Measurements from ENCODE around the gene TNFRSF18. TPM values are rescaled to one million over a fixed set of nuclear protein-coding genes. Genes with fewer than 3 reads are reported as not detected.

Gene TNFRSF18
- total RNA-seq, 1 donor from 2014 or later: 0.98 TPM

DNA sequence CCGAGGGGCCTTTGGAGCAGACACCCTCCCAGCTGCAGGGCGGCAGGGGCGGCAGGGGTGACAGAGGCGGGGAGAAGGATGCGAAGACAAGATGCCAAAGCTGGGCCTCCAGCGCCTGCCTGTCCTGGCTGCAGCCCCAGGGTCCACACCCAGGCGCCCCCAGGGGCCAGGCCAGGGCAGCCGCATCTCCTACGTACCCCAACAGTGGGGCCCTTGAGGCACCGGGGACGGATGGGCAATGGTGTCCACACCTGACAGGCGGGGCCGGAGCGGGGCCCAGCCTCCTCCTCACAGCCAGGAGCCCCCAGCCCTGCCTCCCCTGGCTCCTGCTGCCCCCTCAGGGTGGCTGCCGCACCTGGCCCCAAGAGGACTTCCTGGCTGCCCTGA lies 32.8 kb upstream of the TNFRSF18 start:
- H3K27me3 ChIP-seq: peaks cover 15% of the 10 kb centered on the region
- intact Hi-C loops (cut with DNase I): no loop called here
- DNase-seq: no peak
- no peaks in the 10 kb centered on the region for H3K9me3 ChIP-seq
- no peaks in the 10 kb centered on the region for H3K4me1 ChIP-seq
- H3K4me3 ChIP-seq: no peak overlapping the region
- H3K27ac ChIP-seq: no peak overlapping the region
- TF ChIP-seq CTCF (IDR thresholded peaks at IDR 0.05): no peak
- ATAC-seq: no peak
- no peaks in the 10 kb centered on the region for H3K36me3 ChIP-seq

DNA sequence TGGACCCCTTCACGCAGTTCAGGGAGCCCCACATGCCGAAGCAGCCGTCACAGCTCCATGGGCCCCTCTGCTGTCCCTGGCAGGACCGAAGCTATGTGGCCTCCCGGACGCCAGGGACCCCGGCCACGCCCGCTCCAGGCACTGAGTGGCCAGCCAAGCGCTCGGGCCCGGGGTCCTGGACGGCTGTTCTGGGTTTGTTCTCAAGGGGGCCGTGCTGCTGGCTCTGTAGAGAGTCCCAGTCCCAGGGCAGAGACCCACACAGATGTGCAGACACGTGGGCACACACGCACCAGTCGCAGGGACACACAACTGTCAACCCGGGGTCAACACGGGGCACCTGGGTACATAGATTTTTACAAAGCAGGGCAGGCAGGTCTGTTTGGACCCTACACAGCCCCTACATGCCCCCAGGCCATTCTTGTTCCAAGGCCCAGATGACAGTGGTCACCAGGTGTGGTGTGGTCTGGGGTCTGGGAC lies 32.3 kb upstream of the TNFRSF18 start:
- no peak for DNase-seq
- TF ChIP-seq CTCF (IDR thresholded peaks at IDR 0.05): no peak

GRCh38 chr1:1237874-1238701 lies 31.7 kb upstream of the TNFRSF18 start:
- no peak overlapping the region for H3K27ac ChIP-seq
- no peak for TF ChIP-seq CTCF (IDR thresholded peaks at IDR 0.05)
- H3K9me3 ChIP-seq: no peaks in the 10 kb centered on the region
- DNase-seq (no peak), ATAC-seq (no peak)
- peaks cover 3% of the 10 kb centered on the region for H3K4me1 ChIP-seq
- no peak overlapping the region for H3K4me3 ChIP-seq
- peaks cover 15% of the 10 kb centered on the region for H3K27me3 ChIP-seq
- no peaks in the 10 kb centered on the region for H3K36me3 ChIP-seq
- intact Hi-C loops (cut with DNase I): no loop called here

More for the DNA sequence above, 32.3 kb upstream of the TNFRSF18 start:
- Histone ChIP-seq H3K4me1 (no peaks in the 10 kb centered on the region), H3K9me3 (no peaks in the 10 kb centered on the region), H3K27me3 (peaks cover 15% of the 10 kb centered on the region), H3K4me3 (no peak overlapping the region), H3K27ac (no peak overlapping the region), H3K36me3 (no peaks in the 10 kb centered on the region)
- intact Hi-C loops (cut with DNase I): no loop called here
- ATAC-seq: no peak

DNA sequence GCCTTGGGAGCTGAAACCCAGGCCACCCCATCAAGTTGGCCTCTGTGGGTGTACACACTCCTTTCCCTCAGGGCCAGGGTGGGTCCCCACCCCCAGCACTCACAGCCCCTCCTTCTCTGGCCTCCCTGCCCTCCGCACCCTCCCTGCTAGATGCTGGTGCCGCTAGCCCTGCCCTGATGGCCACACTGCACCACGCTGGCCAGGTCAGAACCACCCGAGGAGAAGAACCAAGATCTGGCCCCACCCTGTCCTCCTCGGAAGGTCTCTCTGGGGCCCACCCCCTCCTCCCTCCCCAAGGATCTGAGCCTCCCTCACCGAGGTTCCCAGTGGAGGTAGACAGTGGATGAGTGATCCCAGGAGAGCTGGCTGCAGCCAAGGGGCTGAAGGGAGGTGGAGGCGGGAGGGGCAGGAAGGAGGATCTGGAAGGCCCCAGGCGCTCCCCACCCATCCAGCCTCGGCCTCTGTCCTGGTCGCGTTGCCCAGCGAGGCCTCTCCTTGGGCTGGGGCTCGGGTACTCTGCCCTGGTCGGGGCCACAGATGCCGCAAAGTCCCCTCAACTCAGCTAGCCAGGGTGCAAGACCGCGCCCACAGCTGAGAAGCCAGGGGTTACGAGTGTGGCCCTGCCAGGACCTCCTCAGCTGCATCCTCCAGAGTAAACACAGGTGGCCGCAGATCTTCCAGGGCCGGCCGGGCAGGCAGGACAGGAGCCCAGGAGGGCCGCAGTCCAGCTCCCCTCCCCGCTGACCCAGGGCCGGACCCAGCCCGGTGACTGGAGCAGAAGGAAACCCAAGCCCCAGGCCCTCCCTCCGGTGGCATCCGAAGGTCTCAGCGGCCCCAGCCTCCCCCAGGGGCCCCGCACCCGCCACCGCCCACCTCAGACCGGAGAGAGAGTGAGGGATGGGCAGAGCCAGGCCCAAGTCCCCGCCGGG lies 30.8 kb upstream of the TNFRSF18 start:
- no peak for DNase-seq
- no peak overlapping the region for H3K27ac ChIP-seq

More for the DNA sequence above, 30.8 kb upstream of the TNFRSF18 start:
- no peak for TF ChIP-seq CTCF (IDR thresholded peaks at IDR 0.05)
- Histone ChIP-seq H3K4me3 (no peak overlapping the region), H3K27me3 (peaks cover 15% of the 10 kb centered on the region), H3K9me3 (no peaks in the 10 kb centered on the region), H3K36me3 (no peaks in the 10 kb centered on the region), H3K4me1 (peaks cover 8% of the 10 kb centered on the region)
- no peak for ATAC-seq
- intact Hi-C loops (cut with DNase I): no loop called here
